GM18868 (cell line): ENCODE measurements around the gene ARHGEF3.
"Not testable (repeated sequence)": the region's sequence is repeated elsewhere in the genome, so short reads cannot be mapped to it uniquely, and the experiment has no call there.

Experiments used
- ATAC-seq: cut with Tn5 transposase; IDR thresholded peaks from one replicate; pipeline ENCODE4 v1.9.1; 2021; ENCODE audit warnings: mild to moderate bottlenecking, moderate library complexity; ENCODE audit not compliant: unreplicated experiment

ARHGEF3 gene

DNA sequence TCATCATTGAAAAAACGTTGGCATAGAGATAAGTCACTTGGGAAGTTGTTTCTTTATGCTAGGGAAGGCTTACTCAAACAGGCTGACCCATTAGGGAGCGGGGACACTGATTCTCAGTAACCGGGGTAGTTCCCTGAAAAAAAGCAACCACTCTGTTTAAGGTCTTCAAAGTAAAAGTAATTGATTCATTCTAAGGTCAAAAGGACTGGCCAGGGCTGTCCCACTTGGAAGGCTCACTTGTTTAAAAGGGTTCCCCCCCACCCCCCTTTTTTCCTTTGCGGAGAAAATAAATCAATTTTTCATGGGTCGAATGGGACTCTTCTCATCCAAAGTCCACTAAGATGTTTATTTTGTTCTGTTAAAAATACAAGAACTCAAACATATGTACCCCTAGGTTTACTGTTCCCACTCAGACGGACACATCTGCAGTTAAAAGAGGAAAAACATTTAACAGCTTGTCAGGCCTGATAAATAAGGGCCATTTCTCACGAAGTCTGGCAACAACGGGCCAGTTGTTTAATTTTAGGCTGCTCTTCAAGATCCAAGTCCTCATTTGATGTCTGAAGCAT lies 53.0 kb downstream of the ARHGEF3 start:
- no peak for ATAC-seq

DNA sequence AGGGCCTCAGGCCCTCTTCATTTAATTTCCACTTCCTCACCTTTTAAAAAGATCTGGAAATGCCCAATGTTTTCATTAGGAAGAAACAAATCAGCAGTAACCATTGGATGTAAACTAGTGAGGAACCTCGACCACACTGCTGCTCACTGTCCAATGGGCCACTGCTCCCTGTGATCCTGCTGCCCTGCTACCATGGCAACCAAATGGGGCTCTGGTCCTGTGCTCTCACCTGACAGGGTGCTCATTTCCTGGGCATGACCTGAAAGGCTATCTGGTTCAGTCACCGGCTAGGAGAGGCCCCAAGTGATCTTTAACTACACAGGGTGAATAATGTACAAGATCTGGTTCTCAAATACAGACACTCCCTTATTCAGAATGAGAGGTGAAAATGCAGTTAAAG lies 54.6 kb downstream of the ARHGEF3 start:
- no peak for ATAC-seq

DNA sequence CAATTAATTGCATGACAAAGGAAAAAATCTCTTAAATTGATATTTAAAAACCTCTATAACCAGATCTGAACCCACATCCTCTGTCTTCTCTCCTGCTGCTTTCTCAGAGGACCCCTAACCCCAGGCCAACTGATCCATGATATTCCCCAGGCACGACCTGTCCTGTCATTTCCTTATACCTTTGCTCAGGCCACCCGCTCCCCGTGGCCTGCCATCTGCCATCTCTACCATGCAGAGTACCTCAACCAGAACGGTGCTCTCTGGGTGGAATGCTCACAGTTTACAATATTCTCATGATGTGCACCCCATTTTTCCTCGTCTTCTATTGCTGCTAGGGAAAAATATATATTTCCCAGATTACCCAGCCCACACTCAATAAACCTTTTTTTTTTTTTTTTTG lies 57.7 kb downstream of the ARHGEF3 start:
- no peak for ATAC-seq

DNA sequence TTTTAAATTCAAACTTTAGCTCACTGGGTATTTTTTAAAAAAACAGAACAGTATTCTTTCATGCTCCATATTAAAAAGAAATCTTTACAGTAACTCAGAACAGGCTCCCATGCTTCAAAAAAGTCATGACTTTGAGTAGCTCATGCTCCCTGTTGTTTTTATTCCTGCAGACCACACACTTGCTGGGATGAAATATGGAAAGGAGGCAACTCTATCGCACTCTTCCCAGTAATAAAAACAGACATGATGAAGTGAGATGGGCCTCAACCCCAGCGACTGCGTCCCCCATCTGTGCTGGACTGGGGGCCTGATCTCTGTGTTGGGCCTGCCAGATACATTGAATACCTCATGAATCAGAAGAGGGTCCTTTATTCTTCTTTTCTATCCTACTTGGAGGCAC lies 58.9 kb downstream of the ARHGEF3 start:
- no peak for ATAC-seq

DNA sequence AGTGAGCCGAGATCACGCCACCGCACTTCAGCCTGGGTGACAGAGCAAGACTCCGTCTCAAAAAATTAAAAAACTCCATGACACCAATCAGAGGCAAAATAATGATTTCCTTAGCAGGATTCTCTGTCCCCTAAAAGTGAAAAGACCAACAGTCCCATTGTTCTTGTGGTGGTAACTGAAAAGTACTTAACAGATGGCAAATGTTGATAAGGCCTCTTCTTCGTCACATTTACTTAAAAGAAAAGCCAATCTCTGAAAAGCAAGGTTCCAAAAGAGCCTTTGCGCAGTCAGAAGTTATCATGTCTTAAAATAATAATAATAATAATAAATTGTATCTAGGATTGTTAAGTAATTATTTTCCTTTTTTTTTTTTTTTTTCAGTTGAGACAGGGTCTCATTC lies 62.7 kb downstream of the ARHGEF3 start:
- ATAC-seq: no peak

DNA sequence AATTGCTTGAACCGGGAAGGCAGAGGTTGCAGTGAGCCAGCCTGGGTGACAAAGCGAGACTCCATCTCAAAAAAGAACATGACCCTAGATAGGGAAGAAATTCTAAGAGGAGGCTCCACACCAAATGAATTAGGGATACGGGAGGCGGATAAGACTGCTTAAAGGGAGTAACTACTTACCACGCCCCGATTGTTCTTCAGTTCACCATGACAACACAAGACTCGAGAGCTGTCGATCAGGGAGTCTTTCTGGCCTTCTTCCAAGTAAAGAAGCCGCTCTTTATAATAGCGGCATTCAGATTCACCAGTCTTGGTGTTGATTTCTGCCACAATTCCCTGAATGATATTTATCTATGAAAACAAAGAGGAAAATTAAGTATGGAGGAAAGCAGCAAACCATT lies 64.7 kb downstream of the ARHGEF3 start:
- ATAC-seq: no peak

DNA sequence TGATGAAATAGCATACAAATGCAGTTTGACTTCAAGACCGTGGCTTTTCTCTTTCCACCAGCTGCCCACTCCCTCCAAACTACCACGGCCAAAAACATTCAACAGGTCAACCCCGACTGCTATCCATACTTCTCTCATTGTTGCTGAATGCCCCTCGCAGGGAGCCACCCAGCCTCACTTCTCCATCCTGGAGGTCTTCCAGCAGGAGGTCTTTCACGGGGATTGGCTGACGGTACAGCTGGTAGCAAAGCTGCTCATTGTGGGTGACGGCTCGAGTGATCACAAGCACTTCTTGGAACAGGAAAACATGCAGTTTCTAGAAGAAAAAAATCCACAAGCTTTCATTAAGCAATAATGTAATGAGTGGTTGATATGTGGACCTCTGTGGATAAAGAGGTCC lies 69.6 kb downstream of the ARHGEF3 start:
- ATAC-seq: no peak

DNA sequence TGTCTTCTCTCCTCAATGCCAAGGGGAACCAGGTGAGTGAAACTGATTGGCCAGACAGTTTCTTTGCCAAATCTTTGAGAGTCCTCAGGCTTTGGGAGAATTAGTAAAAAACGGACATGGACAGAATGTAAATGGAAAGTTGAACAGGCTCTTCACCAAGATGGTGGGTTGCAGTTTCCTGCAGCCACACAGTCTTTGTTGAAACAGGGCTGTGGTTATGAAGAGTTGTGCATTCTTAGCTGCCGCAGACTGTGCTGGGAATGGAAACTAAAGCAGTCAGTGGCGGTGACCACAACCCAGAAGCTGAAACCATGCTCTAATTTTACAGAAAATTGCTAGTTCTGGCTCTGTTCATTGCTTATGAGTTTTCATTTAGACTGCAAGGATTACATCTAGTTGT lies 76.6 kb downstream of the ARHGEF3 start:
- peak; percentile 96 for ATAC-seq

DNA sequence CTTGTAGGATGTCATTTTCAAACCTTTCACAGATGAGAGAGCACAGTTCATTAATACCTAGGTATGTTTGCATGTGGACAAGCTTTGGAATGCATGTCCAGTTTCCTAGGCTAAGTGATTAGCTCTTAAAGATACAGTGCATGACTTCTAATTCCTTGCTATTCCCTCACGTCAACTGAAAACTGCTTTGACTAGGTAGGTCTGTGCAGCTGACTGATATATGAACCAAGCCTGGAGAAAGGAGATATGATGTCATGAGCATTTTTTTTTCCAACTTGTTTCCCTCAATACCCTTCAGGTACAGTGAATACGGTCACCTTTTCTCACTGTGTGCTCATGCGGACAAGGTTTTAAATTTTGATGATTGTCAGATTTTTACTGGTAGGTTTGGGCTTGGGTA lies 77.1 kb downstream of the ARHGEF3 start:
- no peak for ATAC-seq

DNA sequence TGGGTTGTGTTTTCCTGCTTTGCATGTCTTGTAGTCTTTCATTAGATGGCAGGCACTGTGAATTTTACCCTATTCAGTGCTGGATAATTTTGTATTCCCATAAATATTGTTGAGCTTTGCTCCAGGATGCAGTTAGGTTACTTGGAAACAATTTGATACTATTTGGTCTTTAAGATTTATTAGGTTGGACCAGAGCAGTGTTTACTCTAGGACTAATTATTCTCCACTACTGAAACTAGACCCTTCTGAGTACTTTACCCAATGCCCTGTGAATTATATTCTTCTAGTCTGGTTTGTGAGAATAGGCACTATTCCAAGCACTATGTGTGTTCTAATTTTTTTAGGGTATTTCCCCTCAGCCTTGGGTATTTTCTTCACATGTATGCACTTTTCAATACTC lies 80.9 kb downstream of the ARHGEF3 start:
- no peak for ATAC-seq

DNA sequence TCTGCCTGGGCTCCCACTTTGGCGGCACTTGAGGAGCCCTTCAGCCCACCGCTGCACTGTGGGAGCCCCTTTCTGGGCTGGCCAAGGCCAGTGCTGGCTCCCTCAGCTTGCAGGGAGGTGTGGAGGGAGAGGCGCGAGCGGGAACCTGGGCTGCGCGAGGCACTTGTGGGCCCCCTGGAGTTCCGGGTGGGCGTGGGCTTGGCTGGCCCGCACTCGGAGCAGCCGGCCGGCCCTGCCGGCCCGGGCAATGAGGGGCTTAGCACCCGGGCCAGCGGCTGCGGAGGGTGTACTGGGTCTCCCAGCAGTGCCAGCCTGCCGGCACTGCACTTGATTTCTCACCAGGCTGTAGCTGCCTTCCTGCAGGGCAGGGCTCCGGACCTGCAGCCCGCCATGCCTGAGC lies 82.9 kb downstream of the ARHGEF3 start:
- not testable (repeated sequence) for ATAC-seq

DNA sequence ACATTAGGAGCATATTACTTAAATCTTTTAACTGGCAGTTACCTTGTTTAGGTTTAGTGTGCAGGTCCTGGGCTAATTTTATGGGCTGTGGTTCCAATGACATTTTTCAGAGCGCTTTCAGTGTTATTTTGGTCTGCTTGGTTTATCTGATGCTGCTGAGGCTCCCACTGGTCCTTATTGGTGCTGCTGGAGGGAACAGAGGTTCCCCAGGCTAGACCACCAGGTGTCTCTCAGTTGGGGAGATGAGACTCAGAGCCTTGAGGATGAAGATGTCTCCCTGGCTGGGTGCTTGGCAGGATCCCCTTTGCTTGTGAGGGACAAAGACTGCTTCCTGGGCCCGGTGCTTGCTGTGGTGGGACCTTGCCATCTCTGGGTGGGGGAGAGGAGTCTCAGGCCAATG lies 90.4 kb downstream of the ARHGEF3 start:
- ATAC-seq: no peak

DNA sequence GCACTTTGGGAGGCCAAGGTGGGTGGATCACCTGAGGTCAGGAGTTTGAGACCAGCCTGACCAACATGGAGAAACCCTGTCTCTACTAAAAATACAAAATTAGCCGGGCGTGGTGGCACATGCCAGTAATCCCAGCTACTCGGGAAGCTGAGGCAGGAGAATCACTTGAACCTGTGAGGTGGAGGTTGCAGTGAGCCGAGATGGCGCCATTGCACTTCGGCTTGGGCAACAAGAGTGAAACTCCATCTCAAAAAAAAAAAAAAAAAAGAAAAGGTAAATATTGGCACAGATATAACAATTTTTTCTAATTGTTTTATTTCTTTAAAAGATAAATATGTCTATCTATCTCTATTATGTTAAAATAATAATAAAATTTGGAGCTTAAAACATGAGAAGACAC lies 94.3 kb downstream of the ARHGEF3 start:
- not testable (repeated sequence) for ATAC-seq

DNA sequence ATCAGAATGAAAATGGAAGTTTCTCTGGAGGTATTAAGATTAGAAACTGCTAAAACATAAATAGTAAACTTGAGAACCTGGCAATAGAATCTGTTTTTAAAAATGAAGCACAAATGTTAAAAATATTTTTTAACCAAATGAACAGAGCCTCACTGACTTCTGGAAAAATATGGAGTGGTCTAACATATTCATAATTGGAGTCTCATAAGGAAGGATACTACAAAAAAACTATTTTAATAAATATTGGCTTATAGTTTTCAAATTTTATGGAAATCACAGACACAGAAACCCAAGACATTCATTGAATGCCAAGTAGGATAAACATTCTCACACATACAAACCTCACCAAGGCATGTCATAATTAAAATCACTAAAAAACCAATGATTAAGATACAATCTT lies 95.1 kb downstream of the ARHGEF3 start:
- ATAC-seq: no peak

DNA sequence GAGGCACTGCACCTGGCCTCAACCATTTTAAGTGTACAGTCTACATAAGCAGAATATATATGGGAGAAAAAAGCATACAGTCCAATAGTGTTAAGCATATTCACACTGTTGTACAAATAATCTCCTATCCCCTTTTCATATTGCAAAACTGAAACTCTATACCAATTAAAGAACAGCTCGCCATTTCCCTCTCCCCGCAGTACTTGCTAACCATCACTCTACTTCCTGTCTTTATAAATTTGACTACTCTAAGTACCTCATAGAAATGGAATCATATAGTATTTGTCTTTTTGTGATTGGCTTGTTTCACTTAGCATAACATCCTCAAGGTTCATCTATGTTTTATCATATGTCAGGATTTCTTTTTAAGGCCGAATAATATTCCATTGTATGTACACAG lies 97.0 kb downstream of the ARHGEF3 start:
- ATAC-seq: no peak

DNA sequence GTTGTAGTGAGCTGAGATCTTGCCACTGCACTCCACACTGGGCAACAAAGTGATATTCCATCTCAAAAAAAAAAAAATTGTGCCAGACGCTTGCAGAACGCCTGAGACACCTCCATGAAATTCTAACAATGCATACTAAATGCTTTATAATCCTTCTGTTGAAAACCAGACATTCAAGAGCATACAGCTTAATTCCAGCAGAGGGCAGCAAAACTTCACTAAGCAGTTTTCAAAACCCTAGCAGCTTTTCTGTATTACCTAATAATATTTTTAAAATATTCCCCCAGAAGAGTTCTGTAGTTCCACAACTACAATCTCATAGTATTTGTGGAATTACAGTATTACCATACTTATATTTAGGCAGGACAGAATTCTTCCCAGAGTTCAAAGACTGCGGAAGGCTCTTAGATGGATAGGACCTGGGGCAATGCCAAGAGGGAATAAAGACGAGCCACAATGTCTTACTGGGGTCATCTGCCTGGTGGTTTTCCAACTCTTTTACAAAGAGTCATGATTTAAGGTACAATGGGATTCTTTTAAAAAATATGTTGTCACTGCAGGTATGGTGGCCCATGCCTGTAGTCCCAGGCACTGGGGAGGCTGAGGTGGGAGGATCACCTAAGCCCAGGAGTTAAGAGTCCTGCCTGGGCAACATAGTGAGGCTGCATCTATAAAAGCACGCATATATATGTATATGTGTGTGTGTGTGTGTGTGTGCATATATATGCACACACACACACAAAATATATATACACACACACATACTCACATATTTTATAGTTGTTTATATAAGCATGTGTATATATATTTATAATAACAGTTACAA lies 99.0 kb downstream of the ARHGEF3 start:
- no peak for ATAC-seq

DNA sequence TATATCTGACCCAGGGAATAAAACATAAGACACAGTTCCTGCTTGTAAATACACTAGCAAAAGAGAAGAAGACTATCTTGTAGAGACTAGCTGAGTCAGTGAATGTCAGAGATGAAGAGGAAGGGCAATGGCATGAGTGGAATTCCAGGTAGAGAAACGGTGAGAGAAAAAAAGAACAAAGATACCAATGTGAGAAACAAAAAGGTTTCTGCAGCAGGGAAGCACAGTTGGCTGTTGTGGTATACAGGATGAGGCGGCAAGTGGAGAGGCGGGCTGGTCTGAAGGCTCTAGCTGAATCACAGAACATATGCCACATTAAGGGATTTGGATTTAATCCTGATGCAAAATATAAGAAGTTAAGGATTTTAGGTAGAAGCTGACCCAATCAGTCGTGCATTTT lies 101.6 kb downstream of the ARHGEF3 start:
- ATAC-seq: no peak

DNA sequence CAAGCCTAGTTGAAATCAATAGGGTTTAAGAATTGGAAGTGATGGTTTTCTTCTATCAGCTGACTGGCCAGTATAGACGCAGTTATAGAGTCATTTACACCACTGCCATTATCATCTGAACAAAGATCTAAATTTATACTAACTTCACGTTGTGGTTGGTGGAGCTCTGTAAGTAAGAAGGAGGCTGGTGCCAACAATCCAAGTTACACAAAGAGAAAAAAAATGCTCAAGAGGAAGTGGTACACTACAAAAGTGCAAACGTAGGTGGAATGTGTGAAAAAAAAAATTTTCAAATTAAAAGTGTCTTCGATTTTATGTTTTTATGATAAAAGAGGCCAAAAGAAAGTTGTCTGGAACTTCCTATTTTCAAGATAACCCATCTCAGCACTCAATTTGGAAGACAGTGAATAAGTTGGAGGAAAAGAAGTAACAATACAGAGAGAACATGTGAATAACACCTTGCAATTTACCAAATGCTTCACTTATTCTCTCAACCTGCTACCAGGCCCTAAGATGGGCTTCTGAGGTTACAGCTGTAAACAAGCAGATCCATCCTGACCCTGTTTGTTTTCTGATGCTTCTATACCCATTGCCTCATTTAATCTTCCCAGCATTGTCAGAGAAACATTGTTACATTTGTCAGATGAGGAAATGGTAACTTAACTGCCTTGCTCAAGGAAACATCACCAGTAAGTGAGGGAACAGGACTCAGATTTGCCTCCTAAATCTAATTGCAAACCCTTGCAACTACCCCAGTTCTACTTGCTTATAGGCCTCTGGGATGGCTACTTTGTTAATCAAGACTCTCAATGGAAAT lies 106.7 kb downstream of the ARHGEF3 start:
- no peak for ATAC-seq

DNA sequence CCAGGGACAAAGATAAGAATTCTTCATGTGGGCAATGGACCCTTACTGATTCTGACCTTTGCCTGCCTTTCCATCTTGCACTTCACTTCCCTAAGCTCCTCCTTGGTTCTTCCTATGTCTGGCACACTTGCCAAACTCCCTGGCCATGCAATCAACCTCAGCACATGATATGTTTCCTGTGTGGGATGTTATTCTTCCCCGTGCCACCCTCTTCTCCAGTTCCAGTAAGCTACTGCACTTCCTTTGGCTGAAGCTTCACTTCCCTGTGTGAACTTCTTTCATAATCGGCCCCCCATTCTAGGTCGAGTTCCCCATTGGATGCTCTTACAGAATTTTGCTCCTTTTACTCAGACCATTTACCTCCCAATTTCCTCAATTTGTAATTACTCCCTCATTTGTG lies 108.0 kb downstream of the ARHGEF3 start:
- no peak for ATAC-seq

DNA sequence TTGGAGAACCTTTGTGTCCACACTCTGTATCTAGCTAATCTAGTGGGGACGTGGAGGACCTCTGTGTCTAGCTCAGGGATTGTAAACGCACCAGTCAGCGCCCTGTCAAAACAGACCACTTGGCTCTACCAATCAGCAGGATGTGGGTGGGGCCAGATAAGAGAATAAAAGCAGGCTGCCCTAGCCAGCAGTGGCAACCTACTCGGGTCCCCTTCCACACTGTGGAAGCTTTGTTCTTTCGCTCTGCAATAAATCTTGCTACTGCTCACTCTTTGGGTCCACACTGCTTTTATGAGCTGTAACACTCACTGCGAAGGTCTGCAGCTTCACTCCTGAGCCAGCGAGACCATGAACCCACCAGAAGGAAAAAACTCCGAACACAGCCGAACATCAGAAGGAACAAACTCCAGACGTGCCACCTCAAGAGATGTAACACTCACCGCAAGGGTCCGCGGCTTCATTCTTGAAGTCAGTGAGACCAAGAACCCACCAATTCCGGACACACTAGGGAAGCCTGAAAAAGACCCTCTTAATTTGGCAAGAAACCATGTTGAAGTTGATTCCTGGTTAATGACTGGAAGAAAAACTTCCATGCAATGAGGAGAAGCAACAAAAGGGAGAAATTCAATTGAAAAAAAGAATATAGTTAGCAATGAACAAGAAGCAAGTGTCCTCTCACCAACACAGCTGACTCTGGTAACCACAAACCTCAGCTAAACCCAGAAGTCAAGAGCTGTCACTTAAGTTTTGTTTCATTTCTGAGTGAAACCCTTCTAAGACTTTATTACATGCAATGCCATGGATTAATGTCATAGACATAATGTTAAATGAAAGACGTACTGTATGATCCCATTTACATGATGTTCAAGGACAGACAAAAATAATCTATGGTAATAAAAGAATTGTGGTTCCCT lies 109.0 kb downstream of the ARHGEF3 start:
- peak; percentile 73 for ATAC-seq

DNA sequence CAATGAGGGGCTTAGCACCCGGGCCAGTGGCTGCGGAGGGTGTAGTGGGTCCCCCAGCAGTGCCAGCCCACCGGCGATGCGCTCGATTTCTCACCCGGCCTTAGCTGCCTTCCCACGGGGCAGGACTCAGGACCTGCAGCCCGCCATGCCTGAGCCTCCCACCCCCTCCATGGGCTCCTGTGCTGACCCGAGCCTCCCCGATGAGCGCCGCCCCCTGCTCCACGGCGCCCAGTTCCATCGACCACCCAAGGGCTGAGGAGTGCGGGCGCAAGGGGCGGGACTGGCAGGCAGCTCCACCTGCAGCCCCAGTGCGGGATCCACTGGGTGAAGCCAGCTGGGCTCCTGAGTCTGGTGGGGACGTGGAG lies 109.8 kb downstream of the ARHGEF3 start:
- ATAC-seq: not testable (repeated sequence)
